Measurements from ENCODE around the gene UBXN6. TPM values are rescaled to one million over a fixed set of nuclear protein-coding genes. Genes with fewer than 3 reads are reported as not detected.

Gene UBXN6
- total RNA-seq, 4 donors from 2014 or later: 40.7 to 72.9 (median 50.8) TPM

- no peak overlapping the region for H3K4me3 ChIP-seq
Measured at GRCh38 chr19:4443188-4443587, 14.4 kb downstream of the UBXN6 start.

GRCh38 chr19:4442819-4443146 is 14.8 kb downstream of the UBXN6 start:
- Histone ChIP-seq H3K36me3 (peaks cover 36 to 46% (median 37%) of the 10 kb centered on the region in 3 donors), H3K4me1 (peaks cover 0 to 7% (median 0%) of the 10 kb centered on the region in 3 donors), H3K27me3 (no peaks in the 10 kb centered on the region), H3K4me3 (no peak overlapping the region), H3K27ac (no peak overlapping the region), H3K9me3 (no peaks in the 10 kb centered on the region)
- TF ChIP-seq CTCF (IDR thresholded peaks at IDR 0.05): no peak
- TF ChIP-seq POLR2A (IDR thresholded peaks at IDR 0.05): no peak
- no peak for DNase-seq
- 82 to 90% methylated on average over 3 of the region's 10 CpGs for WGBS, 2 donors
- intact Hi-C loops (cut with DNase I): no loop called here

More at GRCh38 chr19:4443188-4443587, 14.4 kb downstream of the UBXN6 start:
- intact Hi-C loops (cut with DNase I): no loop called here
- TF ChIP-seq CTCF (IDR thresholded peaks at IDR 0.05) (no peak), POLR2A (IDR thresholded peaks at IDR 0.05) (no peak)
- Histone ChIP-seq H3K36me3 (peaks cover 40 to 50% (median 41%) of the 10 kb centered on the region in 3 donors), H3K27me3 (no peaks in the 10 kb centered on the region), H3K27ac (no peak overlapping the region), H3K9me3 (no peaks in the 10 kb centered on the region), H3K4me1 (peaks cover 0 to 11% (median under 1%) of the 10 kb centered on the region in 3 donors)
- no peak for DNase-seq
- WGBS, 2 donors: 91 to 92% methylated on average over 11 to 14 of the region's 15 CpGs

- no peak for DNase-seq
- intact Hi-C loops (cut with DNase I): no loop called here
- 62 to 73% methylated on average over 12 to 18 of the region's 22 CpGs for WGBS, 2 donors
Measured at GRCh38 chr19:4441994-4442818, 15.4 kb downstream of the UBXN6 start.

GRCh38 chr19:4439243-4439642 is 18.4 kb downstream of the UBXN6 start:
- Histone ChIP-seq H3K27me3 (no peaks in the 10 kb centered on the region), H3K36me3 (peaks cover 1 to 35% (median 3%) of the 10 kb centered on the region in 3 donors), H3K4me1 (no peaks in the 10 kb centered on the region), H3K27ac (no peak overlapping the region), H3K9me3 (no peaks in the 10 kb centered on the region), H3K4me3 (no peak overlapping the region)
- WGBS, 2 donors: 83 to 84% methylated on average over 9 to 12 of the region's 12 CpGs
- TF ChIP-seq CTCF (IDR thresholded peaks at IDR 0.05) (no peak), POLR2A (IDR thresholded peaks at IDR 0.05) (no peak)
- no peak for DNase-seq
- intact Hi-C loops (cut with DNase I): no loop called here

More at GRCh38 chr19:4441994-4442818, 15.4 kb downstream of the UBXN6 start:
- Histone ChIP-seq H3K27ac (no peak overlapping the region), H3K4me1 (peaks cover 0 to under 1% (median 0%) of the 10 kb centered on the region in 3 donors), H3K27me3 (no peaks in the 10 kb centered on the region), H3K9me3 (no peaks in the 10 kb centered on the region), H3K36me3 (peaks cover 30 to 40% (median 31%) of the 10 kb centered on the region in 3 donors), H3K4me3 (no peak overlapping the region)
- TF ChIP-seq CTCF (IDR thresholded peaks at IDR 0.05): no peak
- no peak for TF ChIP-seq POLR2A (IDR thresholded peaks at IDR 0.05)

- TF ChIP-seq POLR2A (IDR thresholded peaks at IDR 0.05): no peak
- TF ChIP-seq CTCF (IDR thresholded peaks at IDR 0.05): no peak
- Histone ChIP-seq H3K4me1 (no peaks in the 10 kb centered on the region), H3K4me3 (no peak overlapping the region), H3K27me3 (no peaks in the 10 kb centered on the region), H3K36me3 (peaks cover under 1 to 46% (median 4%) of the 10 kb centered on the region in 3 donors), H3K9me3 (no peaks in the 10 kb centered on the region), H3K27ac (no peak overlapping the region)
- DNase-seq: no peak
- WGBS, 2 donors: 85 to 88% methylated on average over 5 of the region's 10 CpGs
- intact Hi-C loops (cut with DNase I): no loop called here
Measured at GRCh38 chr19:4437103-4437502, 20.5 kb downstream of the UBXN6 start.
